Measurements from ENCODE around the gene DSCAM. TPM values are rescaled to one million over a fixed set of nuclear protein-coding genes. Genes with fewer than 3 reads are reported as not detected.

The DSCAM gene
- total and polyA plus RNA-seq, 2 donors (not counting 3 experiments of a cell fraction or from before 2014, with no cell fraction given), result not detected

- DNase-seq (ENCODE audit: low read depth, low spot score), result no peak
These were observed 867.6 kb downstream of the DSCAM start for GRCh38 chr21:39979321-39979720.

GRCh38 chr21:39976800-39977199 lies 870.2 kb downstream of the DSCAM start:
- H3K27me3 ChIP-seq (ENCODE audit: control insufficient read depth in 2 of 2, insufficient read depth in 2 of 2, low read length in 2 of 2), result no peaks in the 10 kb centered on the region
- DNase-seq (ENCODE audit: low read depth, low spot score) (no peak), FAIRE-seq (no peak)
- no peaks in the 10 kb centered on the region for H3K9me1 ChIP-seq (replicated peaks; ENCODE audit: control insufficient read depth, extremely low read depth, insufficient read depth, low read length)
- H3K79me2 ChIP-seq (ENCODE audit: control insufficient read depth, insufficient read depth, low read length), result no peaks in the 10 kb centered on the region
- H3K4me2 ChIP-seq (ENCODE audit: insufficient read depth, low read length), result no peak overlapping the region
- BruUV-seq (replicated peaks), result no TSS peak
- no peak overlapping the region for H3K4me3 ChIP-seq (replicated peaks in 1 of 3; ENCODE audit: insufficient read depth in 1 of 3, low read depth in 1 of 3, low read length in 3 of 3)
- intact Hi-C loops (cut with micrococcal nuclease) (no loop called here), dilution Hi-C loops (cut with MboI; ENCODE audit: extremely low pct_ligation_motif_present, low sequenced_read_pairs) (no loop called here)
- no peaks in the 10 kb centered on the region for H4K20me1 ChIP-seq (replicated peaks; ENCODE audit: control insufficient read depth, extremely low read depth, insufficient read depth, low read length)
- peaks cover 5% of the 10 kb centered on the region for H3K9me3 ChIP-seq (replicated peaks; ENCODE audit: control insufficient read depth, insufficient read depth, low read length)
- ChIA-PET POLR2A (no interaction called here), CTCF (no interaction called here)
- H3K4me1 ChIP-seq (ENCODE audit: control insufficient read depth, extremely low read depth, insufficient read depth, low read length), result no peaks in the 10 kb centered on the region
- no peaks in the 10 kb centered on the region for H3K36me3 ChIP-seq (ENCODE audit: control insufficient read depth in 2 of 2, extremely low read depth in 1 of 2, insufficient read depth in 2 of 2, low read length in 2 of 2)
- H3K9ac ChIP-seq (replicated peaks; ENCODE audit: extremely low read depth, insufficient read depth, low read length), result no peak overlapping the region
- no peak overlapping the region for H3K27ac ChIP-seq (ENCODE audit: insufficient read depth, low read depth, low read length)
- TF ChIP-seq FOS (IDR thresholded peaks at IDR 0.05; ENCODE audit: borderline replicate concordance, insufficient read depth, low read length) (no peak), POLR2A (IDR thresholded peaks at IDR 0.05; ENCODE audit: low read depth, low read length) (no peak), MAX (IDR thresholded peaks at IDR 0.05; ENCODE audit: insufficient read depth, insufficient read length) (no peak), EZH2 (IDR thresholded peaks at IDR 0.05; ENCODE audit: borderline replicate concordance, low read depth, low read length, severe bottlenecking) (no peak), GATA2 (IDR thresholded peaks at IDR 0.05; ENCODE audit: insufficient read depth, insufficient read length, low read depth, low read length) (no peak), MYC (IDR thresholded peaks at IDR 0.05; ENCODE audit: low read depth, low read length) (no peak), CTCF (IDR thresholded peaks at IDR 0.05; ENCODE audit: extremely low read depth in 1 of 2, insufficient read depth in 1 of 2, low read depth in 1 of 2, low read length in 2 of 2) (no peak), POLR2AphosphoS5 (IDR thresholded peaks at IDR 0.05; ENCODE audit: insufficient read depth, low read depth, low read length) (no peak), JUN (IDR thresholded peaks at IDR 0.05; ENCODE audit: borderline replicate concordance, insufficient read depth, insufficient read length, low read depth) (no peak)
- H2AFZ ChIP-seq (ENCODE audit: low read depth, low read length), result no peak overlapping the region

More at GRCh38 chr21:39979321-39979720, 867.6 kb downstream of the DSCAM start:
- ChIA-PET CTCF (no interaction called here), POLR2A (no interaction called here)
- Histone ChIP-seq H3K36me3 (ENCODE audit: control insufficient read depth in 2 of 2, extremely low read depth in 1 of 2, insufficient read depth in 2 of 2, low read length in 2 of 2) (no peaks in the 10 kb centered on the region), H2AFZ (ENCODE audit: low read depth, low read length) (no peak overlapping the region), H3K9ac (replicated peaks; ENCODE audit: extremely low read depth, insufficient read depth, low read length) (no peak overlapping the region), H4K20me1 (replicated peaks; ENCODE audit: control insufficient read depth, extremely low read depth, insufficient read depth, low read length) (no peaks in the 10 kb centered on the region), H3K27ac (ENCODE audit: insufficient read depth, low read depth, low read length) (no peak overlapping the region), H3K79me2 (ENCODE audit: control insufficient read depth, insufficient read depth, low read length) (no peaks in the 10 kb centered on the region), H3K4me1 (ENCODE audit: control insufficient read depth, extremely low read depth, insufficient read depth, low read length) (no peaks in the 10 kb centered on the region), H3K9me3 (replicated peaks; ENCODE audit: control insufficient read depth, insufficient read depth, low read length) (peaks cover 4% of the 10 kb centered on the region), H3K4me2 (ENCODE audit: insufficient read depth, low read length) (no peak overlapping the region), H3K4me3 (replicated peaks in 1 of 3; ENCODE audit: insufficient read depth in 1 of 3, low read depth in 1 of 3, low read length in 3 of 3) (no peak overlapping the region), H3K27me3 (ENCODE audit: control insufficient read depth in 2 of 2, insufficient read depth in 2 of 2, low read length in 2 of 2) (no peaks in the 10 kb centered on the region), H3K9me1 (replicated peaks; ENCODE audit: control insufficient read depth, extremely low read depth, insufficient read depth, low read length) (no peaks in the 10 kb centered on the region)
- no TSS peak for BruUV-seq (replicated peaks)
- no peak for FAIRE-seq
- no peak for TF ChIP-seq POLR2AphosphoS5 (IDR thresholded peaks at IDR 0.05; ENCODE audit: insufficient read depth, low read depth, low read length)
- TF ChIP-seq JUN (IDR thresholded peaks at IDR 0.05; ENCODE audit: borderline replicate concordance, insufficient read depth, insufficient read length, low read depth), result no peak
- intact Hi-C loops (cut with micrococcal nuclease) (no loop called here), dilution Hi-C loops (cut with MboI; ENCODE audit: extremely low pct_ligation_motif_present, low sequenced_read_pairs) (no loop called here)
